HG03457 (cell line): ENCODE results near the gene ZAP70.
"Not testable (repeated sequence)": the region's sequence is repeated elsewhere in the genome, so short reads cannot be mapped to it uniquely, and the experiment has no call there.

Source experiments
- ATAC-seq: cut with Tn5 transposase; IDR thresholded peaks from one replicate; pipeline ENCODE4 v1.9.1; 2021; ENCODE audit warnings: moderate number of reproducible peaks; ENCODE audit not compliant: unreplicated experiment

Gene ZAP70

GRCh38 chr2:97713296-97714083 lies at the start of gene ZAP70:
ZAP70 (plus strand) TSS chr2:97713576; CDS start chr2:97724037, 10,461 bp downstream.
- ATAC-seq: no peak

- no peak for ATAC-seq
These were observed 49.8 kb upstream of the ZAP70 start for GRCh38 chr2:97663626-97663961.

- ATAC-seq: peak; percentile 80
These were observed 49.3 kb upstream of the ZAP70 start, which contains the start of gene ACTR1B for GRCh38 chr2:97663962-97664635. ACTR1B (minus strand) TSS chr2:97664044; CDS start chr2:97663890, 154 bp downstream.

GRCh38 chr2:97664636-97664970 lies 48.8 kb upstream of the ZAP70 start:
- ATAC-seq: no peak

- ATAC-seq: no peak
These were observed 43.9 kb upstream of the ZAP70 start, which contains the start of gene C2orf92 for GRCh38 chr2:97669448-97669847. C2orf92 (plus strand) TSS chr2:97669713; CDS start chr2:97669789, 76 bp downstream.

GRCh38 chr2:97670471-97670870 lies 42.9 kb upstream of the ZAP70 start:
- no peak for ATAC-seq

GRCh38 chr2:97671526-97671925 lies 41.9 kb upstream of the ZAP70 start:
- no peak for ATAC-seq

- not testable (repeated sequence) for ATAC-seq
These were observed 40.7 kb upstream of the ZAP70 start for GRCh38 chr2:97672606-97673140.

GRCh38 chr2:97673182-97673914 lies 40.0 kb upstream of the ZAP70 start:
- no peak for ATAC-seq

- no peak for ATAC-seq
These were observed 39.5 kb upstream of the ZAP70 start for GRCh38 chr2:97673915-97674283.

GRCh38 chr2:97675430-97676113 lies 37.8 kb upstream of the ZAP70 start:
- no peak for ATAC-seq

GRCh38 chr2:97676620-97677019 lies 36.8 kb upstream of the ZAP70 start:
- ATAC-seq: no peak

- no peak for ATAC-seq
These were observed 35.9 kb upstream of the ZAP70 start for GRCh38 chr2:97677480-97677879.

- ATAC-seq: no peak
These were observed 35.1 kb upstream of the ZAP70 start for GRCh38 chr2:97678298-97678697.

GRCh38 chr2:97687235-97687634 lies 26.1 kb upstream of the ZAP70 start:
- ATAC-seq: not testable (repeated sequence)

- no peak for ATAC-seq
These were observed 25.1 kb upstream of the ZAP70 start for GRCh38 chr2:97688062-97688827.

- no peak for ATAC-seq
These were observed 22.2 kb upstream of the ZAP70 start for GRCh38 chr2:97691166-97691565.

- no peak for ATAC-seq
These were observed 19.9 kb upstream of the ZAP70 start for GRCh38 chr2:97693476-97693875.

- no peak for ATAC-seq
These were observed 17.6 kb upstream of the ZAP70 start for GRCh38 chr2:97695744-97696143.
